H1 (cell line): ENCODE results near the gene SAP30L. TPM values are rescaled to one million over a fixed set of nuclear protein-coding genes. Genes with fewer than 3 reads are reported as not detected.

Experiments used
- CTCF ChIA-PET: fragments of 300-600 bp; sonication (Branson Sonifier 250); formaldehyde crosslinking; loops from one replicate; lab custom pipeline; 2021; ENCODE audit not compliant: partially characterized antibody; lab: Charles Lee
- POLR2A ChIA-PET: fragments of 300-600 bp; sonication (Branson Sonifier 250); formaldehyde crosslinking; loops from one replicate; lab custom pipeline; 2021; ENCODE audit warnings: inconsistent platforms; ENCODE audit not compliant: partially characterized antibody; lab: Charles Lee
- DNase-seq, 2 experiments: peaks; one replicate each; pipeline versions ENCODE4 v3.0.0 to v3.0.0-alpha.2; 2010 to 2022; ENCODE audit warnings: low spot score in 2 of 2, low read depth in 1 of 2, mixed read lengths in 1 of 2
- FAIRE-seq: peaks from 2 replicates; lab custom pipeline; 2011; peaks lifted over from hg19 to GRCh38; lab: Jason Lieb, UNC
- H2AFZ ChIP-seq: 2 replicates; pipeline ENCODE4 v1.8.1; 2012; ENCODE audit warnings: low read length, inconsistent platforms
- H2AK5ac ChIP-seq: 2 replicates; pipeline ENCODE4 v1.6.1; 2013; ENCODE audit warnings: low read depth, low read length
- H2BK120ac ChIP-seq: replicated peaks from 2 replicates; pipeline ENCODE3; 2013; ENCODE audit warnings: low read depth, low read length, inconsistent platforms
- H2BK12ac ChIP-seq: 2 replicates; pipeline ENCODE4 v1.6.1; 2013; ENCODE audit warnings: low read depth, low read length
- H2BK15ac ChIP-seq: 2 replicates; pipeline ENCODE4 v1.6.1; 2013; ENCODE audit warnings: low read length
- H2BK20ac ChIP-seq: 2 replicates; pipeline ENCODE4 v1.6.1; 2013; ENCODE audit warnings: low read length
- H2BK5ac ChIP-seq: 2 replicates; pipeline ENCODE4 v1.6.1; 2013; ENCODE audit warnings: low read depth, low read length
- H3K14ac ChIP-seq: 2 replicates; pipeline ENCODE4 v1.6.1; 2013; ENCODE audit warnings: inconsistent platforms; ENCODE audit not compliant: insufficient read length
- H3K18ac ChIP-seq: 2 replicates; pipeline ENCODE4 v1.6.1; 2013; ENCODE audit warnings: low read length; ENCODE audit errors: extremely low read depth
- H3K23ac ChIP-seq: 2 replicates; pipeline ENCODE4 v1.6.1; 2013; ENCODE audit warnings: inconsistent platforms; ENCODE audit not compliant: insufficient read length
- H3K23me2 ChIP-seq: 2 replicates; pipeline ENCODE4 v1.6.1; 2013; ENCODE audit warnings: low read depth, low read length
- H3K27ac ChIP-seq: 2 replicates; pipeline ENCODE4 v1.6.1; 2011; ENCODE audit warnings: low read depth, low read length, inconsistent platforms
- H3K27me3 ChIP-seq, 4 experiments: replicated peaks in 1 of 4; 1 replicate in 1 of 4; 2 replicates in 3 of 4; pipeline versions ENCODE4 v1.6.1 to v1.8.1; 2011 to 2013; ENCODE audit warnings: low read length in 3 of 4, mild to moderate bottlenecking in 3 of 4, inconsistent platforms in 2 of 4, mixed read lengths in 2 of 4, moderate library complexity in 1 of 4; ENCODE audit not compliant: control insufficient read depth in 3 of 4, insufficient read depth in 3 of 4; ENCODE audit errors: extremely low read depth in 1 of 4
- H3K36me3 ChIP-seq, 4 experiments: 2 replicates each; pipeline versions ENCODE4 v1.6.1 to v1.8.1; 2011 to 2013; ENCODE audit warnings: mild to moderate bottlenecking in 4 of 4, low read length in 3 of 4, moderate library complexity in 2 of 4, control low read depth in 1 of 4, inconsistent platforms in 1 of 4; ENCODE audit not compliant: insufficient read depth in 4 of 4, control insufficient read depth in 2 of 4
- H3K4ac ChIP-seq: replicated peaks from 2 replicates; pipeline ENCODE3; 2013; ENCODE audit warnings: low read length, low read depth, mixed read lengths, inconsistent platforms; ENCODE audit not compliant: insufficient read length
- H3K4me1 ChIP-seq, 4 experiments: replicated peaks in 1 of 4; 1 replicate in 1 of 4; 2 replicates in 3 of 4; pipeline versions ENCODE4 v1.6.1 to v1.8.1; 2011 to 2013; ENCODE audit warnings: low read length in 3 of 4, inconsistent platforms in 2 of 4, mixed read lengths in 1 of 4; ENCODE audit not compliant: insufficient read depth in 4 of 4, control insufficient read depth in 3 of 4
- H3K4me2 ChIP-seq, 2 experiments: 2 replicates each; pipeline versions ENCODE4 v1.6.1 to v1.8.1; 2011 to 2013; ENCODE audit warnings: low read depth in 2 of 2, low read length in 2 of 2, control low read depth in 1 of 2, inconsistent platforms in 1 of 2, mild to moderate bottlenecking in 1 of 2; ENCODE audit not compliant: insufficient read depth in 1 of 2
- H3K4me3 ChIP-seq, 4 experiments: fragments of 200-600, 300-600 bp in 1 of 4; sonication (generic), shearing (Covaris generic), sonication (Bioruptor Twin) in 1 of 4; 2 replicates each; pipeline versions ENCODE4 v1.5.1 to v1.8.1; 2011 to 2016; ENCODE audit warnings: low read length in 4 of 4, low read depth in 3 of 4, control low read depth in 2 of 4, inconsistent platforms in 2 of 4, mild to moderate bottlenecking in 2 of 4, mixed read lengths in 1 of 4, moderate library complexity in 1 of 4; ENCODE audit not compliant: insufficient read depth in 2 of 4; ENCODE audit errors: extremely low read depth in 1 of 4
- H3K56ac ChIP-seq: replicated peaks from 2 replicates; pipeline ENCODE3; 2013; ENCODE audit warnings: low read depth, mild to moderate bottlenecking, mixed read lengths, low read length, inconsistent platforms; ENCODE audit not compliant: insufficient read length
- H3K79me1 ChIP-seq: 2 replicates; pipeline ENCODE4 v1.6.1; 2013; ENCODE audit warnings: low read depth, low read length, control low read depth
- H3K79me2 ChIP-seq, 2 experiments: 2 replicates each; pipeline versions ENCODE4 v1.6.1 to v1.8.1; 2012 to 2013; ENCODE audit warnings: low read length in 2 of 2, mild to moderate bottlenecking in 2 of 2, inconsistent platforms in 1 of 2; ENCODE audit not compliant: insufficient read depth in 2 of 2, control insufficient read depth in 1 of 2
- H3K9ac ChIP-seq, 4 experiments: replicated peaks in 1 of 4; 1 replicate in 1 of 4; 2 replicates in 3 of 4; pipeline versions ENCODE4 v1.6.1 to v1.8.1; 2011 to 2013; ENCODE audit warnings: low read depth in 3 of 4, low read length in 3 of 4, control low read depth in 2 of 4, mild to moderate bottlenecking in 2 of 4, moderate library complexity in 2 of 4, inconsistent platforms in 1 of 4; ENCODE audit errors: extremely low read depth in 1 of 4
- H3K9me3 ChIP-seq, 2 experiments: 2 replicates each; pipeline versions ENCODE4 v1.6.1 to v1.8.1; 2012 to 2013; ENCODE audit warnings: mild to moderate bottlenecking in 2 of 2, moderate library complexity in 2 of 2, control low read depth in 1 of 2, inconsistent platforms in 1 of 2, low read depth in 1 of 2, low read length in 1 of 2, mixed read lengths in 1 of 2; ENCODE audit not compliant: insufficient read depth in 2 of 2
- H4K20me1 ChIP-seq, 2 experiments: replicated peaks in 1 of 2; 2 replicates each; pipeline versions ENCODE3 to v1.8.1; 2011 to 2013; ENCODE audit warnings: inconsistent platforms in 2 of 2, low read length in 2 of 2, mild to moderate bottlenecking in 1 of 2; ENCODE audit not compliant: insufficient read depth in 2 of 2, control insufficient read depth in 1 of 2
- H4K5ac ChIP-seq: 2 replicates; pipeline ENCODE4 v1.6.1; 2013; ENCODE audit warnings: low read length, low read depth, mixed read lengths, inconsistent platforms; ENCODE audit not compliant: insufficient read length
- H4K8ac ChIP-seq: 2 replicates; pipeline ENCODE4 v1.8.0; 2013; ENCODE audit warnings: mild to moderate bottlenecking, moderate library complexity, low read length, inconsistent platforms; ENCODE audit not compliant: insufficient read depth; ENCODE audit errors: extremely low read depth
- H4K91ac ChIP-seq: replicated peaks from 2 replicates; pipeline ENCODE3; 2013; ENCODE audit warnings: low read length, mixed read lengths, inconsistent platforms; ENCODE audit not compliant: insufficient read length
- ASH2L ChIP-seq: fragments of 200-600, 300-600 bp; sonication (generic); IDR thresholded peaks from one replicate; pipeline ENCODE4 v1.7.1; 2017; ENCODE audit warnings: low read length
- BACH1 ChIP-seq: IDR thresholded peaks from 2 replicates; pipeline ENCODE4 v1.6.1; 2012; ENCODE audit warnings: low read length, improper control_type of control experiment
- CHD1 ChIP-seq: IDR thresholded peaks from 2 replicates; pipeline ENCODE4 v1.6.1; 2012; ENCODE audit warnings: low read depth, low read length, improper control_type of control experiment
- GTF2F1 ChIP-seq: IDR thresholded peaks from 2 replicates; pipeline ENCODE4 v1.6.1; 2012; ENCODE audit warnings: low read depth, low read length, improper control_type of control experiment, borderline replicate concordance
- HDAC2 ChIP-seq, 2 experiments: fragments of 300-600 bp in 1 of 2; sonication (generic) in 1 of 2; IDR thresholded peaks; 2 replicates each; pipeline ENCODE4 v1.6.1; 2011 to 2012; ENCODE audit warnings: low read depth in 2 of 2, low read length in 2 of 2, mild to moderate bottlenecking in 2 of 2, moderate library complexity in 2 of 2, borderline replicate concordance in 1 of 2, inconsistent platforms in 1 of 2
- JUN ChIP-seq: IDR thresholded peaks from 2 replicates; pipeline ENCODE4 v1.6.1; 2011; ENCODE audit warnings: low read depth, mild to moderate bottlenecking, improper control_type of control experiment, low read length
- MAX ChIP-seq: IDR thresholded peaks from 2 replicates; pipeline ENCODE4 v1.6.1; 2012; ENCODE audit warnings: inconsistent platforms
- POLR2AphosphoS5 ChIP-seq: IDR thresholded peaks from 2 replicates; pipeline ENCODE4 v1.6.1; 2011; ENCODE audit warnings: low read depth, low read length
- RFX5 ChIP-seq: IDR thresholded peaks from 2 replicates; pipeline ENCODE4 v1.6.1; 2011; ENCODE audit warnings: low read depth, low read length, improper control_type of control experiment, borderline replicate concordance
- SIX5 ChIP-seq: IDR thresholded peaks from 2 replicates; pipeline ENCODE4 v1.6.1; 2011; ENCODE audit warnings: mild to moderate bottlenecking, low read depth, low read length
- YY1 ChIP-seq: IDR thresholded peaks from 2 replicates; pipeline ENCODE4 v1.6.1; 2011; ENCODE audit warnings: low read depth, mild to moderate bottlenecking, low read length
- ZNF274 ChIP-seq: IDR thresholded peaks from 2 replicates; pipeline ENCODE4 v1.7.0; 2012; ENCODE audit warnings: low read length, borderline replicate concordance; ENCODE audit errors: extremely low read depth
- WGBS, 2 experiments: shearing (Covaris generic) in 1 of 2; methylation state at CpG; one replicate each; pipeline versions ENCODE4 v1.1.6 to v1.1.7; 2013 to 2015; ENCODE audit warnings: low lambda C conversion rate in 2 of 2, mixed read lengths in 2 of 2, inconsistent platforms in 1 of 2, low coverage in 1 of 2, missing lambda C conversion rate in 1 of 2; ENCODE audit not compliant: insufficient replicate concordance in 2 of 2, insufficient coverage in 1 of 2, insufficient read length in 1 of 2; ENCODE audit errors: extremely low coverage in 1 of 2, missing lambda C conversion rate in 1 of 2; 5-methylcytosine and 5-hydroxymethylcytosine counted together
- polyA plus RNA-seq, 7 experiments: library from polyadenylated mRNA; depleted of rRNA in 3 of 7; stranded (reverse) in 5 of 7; unstranded in 2 of 7; fragments of >200 nt in 5 of 7; fragments of 200-250 nt in 2 of 7; gene quantifications; 1 replicate in 5 of 7; 2 replicates in 1 of 7; 4 replicates in 1 of 7; pipeline versions ENCODE4 v1.2.1 to v1.2.3, GENCODE V29; 2011 to 2013; ENCODE audit warnings: missing spikeins in 2 of 7, mixed read lengths in 2 of 7
- total RNA-seq: library from RNA; stranded (reverse); fragmentation: NEBNext Ultra II Directional; extraction: Animal tissue kit (Norgen Biotek cat#: 25700); gene quantifications from 2 replicates; pipeline ENCODE4 v1.2.1, GENCODE V29; 2021

The SAP30L gene
- total and polyA plus RNA-seq, 2 of the 8 experiments (the other 6 are each of a cell fraction or from before 2014, with no cell fraction given): 12.2 to 31.5 TPM

- peaks cover 7% of the 10 kb centered on the region; the same call in 1 of the 2 replicates for H3K23me2 ChIP-seq
- CTCF ChIA-PET: interaction anchor here (1.0 to 5.0 kb wide), 5 partner anchors 12 to 131 kb away, joined by 3 to 33 read pairs (median 15); no protein-coding TSS in a partner anchor
- 3% methylated on average over 44 of the region's 44 CpGs; no CpG with 5 or more reads in 1 of the 2 experiments for WGBS, 2 experiments
- POLR2A ChIA-PET: interaction anchor here (0.5 to 2.6 kb wide), 4 partner anchors 24 to 132 kb away, joined by 3 to 6 read pairs (median 3); no protein-coding TSS in a partner anchor
- no peak overlapping the region for H3K9ac ChIP-seq
- H3K56ac ChIP-seq: no peak overlapping the region
- no peak overlapping the region for H3K14ac ChIP-seq
- peak; percentile 89 for FAIRE-seq
- H2BK15ac ChIP-seq: no peak overlapping the region
- peaks cover 0 to 4% (median 0%) of the 10 kb centered on the region in 4 experiments; a peak in 1 of 8 replicates for H3K36me3 ChIP-seq
- peaks cover 97 to 100% (median 99%) of the 10 kb centered on the region in 4 experiments for H3K27me3 ChIP-seq
- peak overlapping the region; percentile 70 to 85 for H3K4me2 ChIP-seq
- peak overlapping the region; percentile 2 for H2BK12ac ChIP-seq
- H2AK5ac ChIP-seq: no peak overlapping the region
- peak overlapping the region; percentile 19 for H3K4ac ChIP-seq
- H2AFZ ChIP-seq: no peak overlapping the region
- H2BK5ac ChIP-seq: no peak overlapping the region
- H3K23ac ChIP-seq: no peak overlapping the region
- peak in 1 of 2 experiments; percentile 77 for DNase-seq
- H2BK120ac ChIP-seq: no peak overlapping the region
- H3K9me3 ChIP-seq: no peaks in the 10 kb centered on the region
- peaks cover 14 to 45% of the 10 kb centered on the region in 2 experiments for H4K20me1 ChIP-seq
- peak overlapping the region; percentile 16 to 58 (median 28); a peak in 7 of 8 replicates for H3K4me3 ChIP-seq
- H3K79me1 ChIP-seq: no peaks in the 10 kb centered on the region; the same call in 1 of the 2 replicates
- no peak overlapping the region for H4K91ac ChIP-seq
- H3K18ac ChIP-seq: peak overlapping the region; percentile 1; the same call in 1 of the 2 replicates
- peaks cover 32 to 67% (median 34%) of the 10 kb centered on the region in 4 experiments for H3K4me1 ChIP-seq
- H4K5ac ChIP-seq: no peak overlapping the region
- H2BK20ac ChIP-seq: peak overlapping the region; percentile 34; the same call in 1 of the 2 replicates
- no peak overlapping the region for H4K8ac ChIP-seq
- H3K79me2 ChIP-seq: no peaks in the 10 kb centered on the region
- H3K27ac ChIP-seq: no peak overlapping the region
- no peak for TF ChIP-seq ZNF274
- no peak for TF ChIP-seq GTF2F1
- no peak for TF ChIP-seq CHD1
- no peak for TF ChIP-seq YY1
- TF ChIP-seq HDAC2 (IDR thresholded peaks at IDR 0.05; ENCODE audit: borderline replicate concordance in 1 of 2, low read depth in 2 of 2, low read length in 2 of 2): peak in 1 of 2 experiments; percentile 7; a peak in 1 of 4 replicates
- TF ChIP-seq RFX5: no peak
- no peak for TF ChIP-seq MAX
- no peak for TF ChIP-seq JUN
- TF ChIP-seq SIX5: no peak
- no peak for TF ChIP-seq ASH2L
- TF ChIP-seq BACH1: no peak
- no peak for TF ChIP-seq POLR2AphosphoS5
These were observed 33.6 kb downstream of the SAP30L start for GRCh38 chr5:154479160-154479943.
